GM12875 (cell line): ENCODE data around the gene HDAC4.

Experiments used
- H3K4me3 ChIP-seq: one replicate; pipeline ENCODE4 v1.5.1; 2011; ENCODE audit warnings: low read depth, low read length, control low read depth
- TF ChIP-seq, protein P1 (sequence below): IDR thresholded peaks from 2 replicates; pipeline ENCODE4 v1.5.1; 2011; ENCODE audit warnings: low read depth, mild to moderate bottlenecking, control low read depth, inconsistent platforms, low read length, moderate library complexity, borderline replicate concordance; ENCODE audit not compliant: insufficient read depth

Gene HDAC4

DNA sequence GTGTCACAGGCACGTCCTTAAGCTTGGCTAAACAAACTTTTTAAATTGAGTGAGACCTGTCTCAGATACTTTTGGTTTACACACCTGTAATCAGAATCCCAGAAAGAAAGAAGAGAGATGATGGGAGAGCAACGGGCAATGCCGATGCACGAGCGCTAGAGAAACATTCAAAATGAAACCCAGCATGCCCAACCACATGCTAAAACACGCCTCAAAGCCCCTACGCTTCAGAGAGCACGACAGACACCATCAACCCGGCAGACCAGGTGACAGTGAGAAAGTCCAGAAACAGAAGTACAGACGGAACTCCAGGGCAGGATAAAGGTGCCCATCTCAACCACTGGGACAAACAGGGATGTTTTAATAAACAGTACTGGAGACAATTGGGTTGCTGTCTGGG lies 85.5 kb downstream of the HDAC4 start:
- TF ChIP-seq, protein P1, sequence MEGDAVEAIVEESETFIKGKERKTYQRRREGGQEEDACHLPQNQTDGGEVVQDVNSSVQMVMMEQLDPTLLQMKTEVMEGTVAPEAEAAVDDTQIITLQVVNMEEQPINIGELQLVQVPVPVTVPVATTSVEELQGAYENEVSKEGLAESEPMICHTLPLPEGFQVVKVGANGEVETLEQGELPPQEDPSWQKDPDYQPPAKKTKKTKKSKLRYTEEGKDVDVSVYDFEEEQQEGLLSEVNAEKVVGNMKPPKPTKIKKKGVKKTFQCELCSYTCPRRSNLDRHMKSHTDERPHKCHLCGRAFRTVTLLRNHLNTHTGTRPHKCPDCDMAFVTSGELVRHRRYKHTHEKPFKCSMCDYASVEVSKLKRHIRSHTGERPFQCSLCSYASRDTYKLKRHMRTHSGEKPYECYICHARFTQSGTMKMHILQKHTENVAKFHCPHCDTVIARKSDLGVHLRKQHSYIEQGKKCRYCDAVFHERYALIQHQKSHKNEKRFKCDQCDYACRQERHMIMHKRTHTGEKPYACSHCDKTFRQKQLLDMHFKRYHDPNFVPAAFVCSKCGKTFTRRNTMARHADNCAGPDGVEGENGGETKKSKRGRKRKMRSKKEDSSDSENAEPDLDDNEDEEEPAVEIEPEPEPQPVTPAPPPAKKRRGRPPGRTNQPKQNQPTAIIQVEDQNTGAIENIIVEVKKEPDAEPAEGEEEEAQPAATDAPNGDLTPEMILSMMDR, result no peak
- H3K4me3 ChIP-seq, result no peak overlapping the region

DNA sequence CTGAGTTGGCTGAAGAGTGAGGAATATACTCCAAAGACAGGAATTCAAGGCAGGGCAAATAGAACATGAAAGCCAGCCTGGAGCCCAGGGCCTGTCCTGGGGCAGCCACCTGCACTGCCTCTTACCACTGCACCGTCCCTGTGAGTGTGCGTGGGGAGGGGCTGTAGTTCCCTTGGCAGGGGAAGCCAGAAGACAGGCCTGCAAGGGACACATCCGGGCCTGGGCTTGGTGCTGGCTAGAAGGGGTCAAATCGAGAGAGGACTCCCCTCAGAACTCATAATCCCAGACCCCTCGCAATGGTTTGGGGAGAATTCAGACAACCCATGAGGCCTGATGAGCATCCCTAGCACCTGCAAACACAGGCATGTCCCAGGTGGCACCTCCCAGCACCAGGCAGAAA lies 87.0 kb downstream of the HDAC4 start:
- TF ChIP-seq, protein P1, result no peak

DNA sequence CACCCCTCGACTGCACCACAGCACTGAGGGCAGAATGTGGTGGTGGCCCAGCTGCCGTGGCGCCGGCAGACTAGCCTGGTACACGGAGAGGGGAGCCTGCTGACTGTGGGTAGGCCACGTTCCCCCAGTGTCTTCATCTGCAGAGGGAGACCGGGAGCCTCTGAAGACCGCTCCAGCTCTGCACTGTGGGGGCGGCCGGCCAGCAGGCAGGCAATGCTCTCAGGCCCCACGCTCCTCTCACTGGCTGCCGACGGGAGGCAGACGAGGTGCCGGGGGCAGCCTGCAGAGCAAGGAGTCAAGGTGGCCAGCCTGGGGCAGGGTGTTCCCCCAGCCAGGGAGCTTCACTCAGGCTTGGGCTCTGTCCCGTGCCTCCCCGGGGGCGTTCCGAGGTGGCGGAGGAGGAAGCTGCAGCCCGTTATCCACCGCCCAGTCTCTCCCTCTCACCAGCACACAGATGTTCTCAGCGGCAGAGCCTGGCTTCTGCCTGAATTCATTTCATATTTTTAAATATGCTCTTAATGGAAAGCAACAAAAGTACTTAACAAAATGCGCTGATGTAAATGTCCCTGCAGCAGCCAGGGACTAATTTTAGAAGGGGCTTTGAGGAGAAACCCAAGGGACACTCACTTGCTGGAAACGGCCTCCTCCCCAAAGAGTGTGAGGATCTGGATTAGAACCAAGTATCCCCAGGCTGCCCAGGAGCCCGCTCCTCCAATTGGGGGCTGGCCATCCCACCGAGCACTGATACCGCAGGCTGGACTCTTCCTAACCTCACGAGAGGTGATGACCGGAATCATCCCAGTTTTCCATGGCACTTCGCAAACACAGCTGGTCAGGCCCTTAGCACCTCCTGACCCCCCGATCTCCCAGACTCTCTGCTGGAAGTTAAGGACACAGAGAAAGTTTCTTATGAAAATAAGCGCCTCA lies 87.8 kb downstream of the HDAC4 start:
- H3K4me3 ChIP-seq, result no peak overlapping the region
- TF ChIP-seq, protein P1, result no peak

More for the DNA sequence above, 87.0 kb downstream of the HDAC4 start:
- H3K4me3 ChIP-seq, result no peak overlapping the region

DNA sequence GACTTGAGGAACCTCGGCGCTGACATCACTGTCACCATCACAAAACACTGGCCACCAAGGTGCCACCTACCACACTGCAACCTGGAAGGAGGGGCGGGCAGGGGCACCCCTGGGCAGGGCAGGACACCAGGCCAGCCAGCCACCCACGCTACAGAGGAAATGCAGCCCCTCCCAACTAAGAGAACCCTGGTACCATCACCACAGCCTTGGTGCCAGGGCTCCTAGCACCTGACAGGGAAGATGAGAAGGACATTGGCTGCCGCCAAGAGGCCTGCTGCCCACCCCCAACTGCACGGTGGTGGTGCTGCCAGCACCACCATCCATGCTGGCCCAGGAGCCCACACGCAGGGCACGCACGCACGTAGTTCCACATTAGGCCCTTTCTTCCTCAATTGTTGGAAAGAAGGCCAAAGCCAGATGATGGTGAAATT lies 88.7 kb downstream of the HDAC4 start:
- TF ChIP-seq, protein P1, result no peak
- H3K4me3 ChIP-seq, result no peak overlapping the region

DNA sequence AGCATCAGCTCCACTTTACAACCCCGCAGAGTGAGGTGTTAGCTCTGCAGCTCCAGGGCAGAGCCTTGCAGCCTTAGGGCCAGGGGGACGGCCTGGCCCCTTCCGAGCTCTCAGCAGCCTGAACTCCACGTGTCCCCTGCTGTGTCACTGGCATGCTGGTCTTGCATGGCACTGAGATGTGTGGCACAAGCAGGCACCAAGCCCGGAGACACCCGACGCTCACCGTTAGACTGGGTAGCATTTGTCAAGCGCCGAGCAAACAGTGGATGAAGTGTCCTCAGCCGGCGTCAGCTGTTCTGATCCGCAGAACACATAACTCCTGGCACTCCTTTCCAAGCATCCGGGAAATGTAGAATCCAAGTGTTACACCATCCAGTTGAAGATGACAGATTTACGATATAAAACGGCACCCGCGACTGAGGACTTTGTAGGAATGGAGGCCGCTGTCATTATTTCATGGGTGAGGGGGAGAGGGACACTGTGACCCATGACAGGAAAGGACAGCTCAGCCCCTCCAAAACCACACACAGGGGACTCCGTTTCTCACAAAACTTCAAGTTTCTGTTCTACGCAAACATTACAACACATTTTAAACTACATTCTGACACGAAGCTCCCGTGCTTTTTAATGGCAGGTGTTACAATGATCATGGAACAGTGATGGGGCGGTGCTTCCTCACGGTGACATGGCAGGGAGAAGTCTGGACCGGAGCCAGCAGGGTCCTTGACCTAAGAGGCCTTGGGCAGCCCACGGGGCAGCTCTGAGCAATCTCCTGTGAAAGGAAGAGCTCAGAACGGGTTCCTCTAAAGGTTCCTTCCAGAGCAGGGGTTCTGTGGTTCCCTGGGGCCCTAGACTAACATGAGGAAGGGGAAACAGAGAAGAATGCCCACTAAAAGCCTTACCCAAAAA lies 89.4 kb downstream of the HDAC4 start:
- TF ChIP-seq, protein P1, result no peak
- H3K4me3 ChIP-seq, result no peak overlapping the region

DNA sequence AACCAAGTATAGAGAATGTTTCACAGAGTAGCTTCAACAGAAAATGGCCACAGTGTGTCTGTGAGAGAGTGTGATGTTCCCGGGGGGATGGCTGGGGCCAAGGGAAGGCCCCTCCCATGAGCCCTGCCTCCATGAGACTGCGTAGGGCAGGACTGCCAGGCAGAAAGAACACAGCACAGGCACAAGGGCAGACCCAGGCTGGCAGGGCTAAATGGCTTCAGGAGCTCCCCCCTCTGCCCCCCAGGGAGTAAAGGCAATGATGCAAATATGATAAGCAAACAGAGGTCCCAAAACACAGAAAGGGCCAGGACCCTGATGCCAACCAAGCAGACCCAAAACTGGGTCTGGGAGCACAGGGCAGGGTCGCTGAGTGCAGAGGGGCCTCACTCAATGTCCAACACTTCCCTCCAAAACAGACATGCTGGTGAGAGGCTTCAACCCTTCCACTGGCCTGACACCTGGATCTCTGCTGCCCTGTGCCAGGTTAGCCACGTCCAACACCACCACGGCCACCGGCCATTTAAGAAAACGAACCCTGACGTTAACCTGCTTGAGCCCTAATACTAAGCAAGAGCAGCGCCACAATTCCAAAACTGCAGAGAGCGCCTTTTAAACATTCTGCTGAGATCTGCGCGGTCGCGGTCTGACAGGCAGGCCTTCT lies 90.3 kb downstream of the HDAC4 start:
- TF ChIP-seq, protein P1, result no peak
- H3K4me3 ChIP-seq, result no peak overlapping the region
